A204.1 (cell line): ENCODE measurements around the gene MBTPS2.
"Not testable (repeated sequence)": the region's sequence is repeated elsewhere in the genome, so short reads cannot be mapped to it uniquely, and the experiment has no call there.

ENCODE experiments used
- FAIRE-seq: peaks from 2 replicates; lab custom pipeline; 2012; peaks lifted over from hg19 to GRCh38; lab: Jason Lieb, UNC

The MBTPS2 gene

GRCh38 chrX:21863241-21863640 is 23.8 kb downstream of the MBTPS2 start:
- no peak for FAIRE-seq

GRCh38 chrX:21865436-21865835 is 26.0 kb downstream of the MBTPS2 start:
- no peak for FAIRE-seq

- no peak for FAIRE-seq
Observed at GRCh38 chrX:21870494-21870893, 31.1 kb downstream of the MBTPS2 start.

GRCh38 chrX:21873063-21873775 is 33.8 kb downstream of the MBTPS2 start:
- no peak for FAIRE-seq

GRCh38 chrX:21874182-21874581 is 34.8 kb downstream of the MBTPS2 start:
- not testable (repeated sequence) for FAIRE-seq

- no peak for FAIRE-seq
Observed at GRCh38 chrX:21875013-21875412, 35.6 kb downstream of the MBTPS2 start.

- FAIRE-seq: no peak
Observed at GRCh38 chrX:21881881-21882574, 42.6 kb downstream of the MBTPS2 start.

- FAIRE-seq: no peak
Observed at GRCh38 chrX:21883258-21883657, 43.8 kb downstream of the MBTPS2 start.

GRCh38 chrX:21885568-21885967 is 46.2 kb downstream of the MBTPS2 start:
- no peak for FAIRE-seq

- no peak for FAIRE-seq
Observed at GRCh38 chrX:21905313-21905712, 65.9 kb downstream of the MBTPS2 start.

- FAIRE-seq: no peak
Observed at GRCh38 chrX:21905953-21906352, 66.5 kb downstream of the MBTPS2 start.

- FAIRE-seq: no peak
Observed at GRCh38 chrX:21907260-21907659, 67.8 kb downstream of the MBTPS2 start.

GRCh38 chrX:21911481-21911880 is 72.1 kb downstream of the MBTPS2 start:
- no peak for FAIRE-seq

- no peak for FAIRE-seq
Observed at GRCh38 chrX:21912220-21912619, 72.8 kb downstream of the MBTPS2 start.

GRCh38 chrX:21912989-21913388 is 73.6 kb downstream of the MBTPS2 start:
- FAIRE-seq: no peak

- no peak for FAIRE-seq
Observed at GRCh38 chrX:21926116-21926515, 86.7 kb downstream of the MBTPS2 start.

GRCh38 chrX:21926527-21927278 is 87.3 kb downstream of the MBTPS2 start:
- no peak for FAIRE-seq

- no peak for FAIRE-seq
Observed at GRCh38 chrX:21929209-21929608, 89.8 kb downstream of the MBTPS2 start.

GRCh38 chrX:21930986-21931385 is 91.6 kb downstream of the MBTPS2 start:
- FAIRE-seq: no peak

GRCh38 chrX:21932292-21933002 is 93.0 kb downstream of the MBTPS2 start:
- no peak for FAIRE-seq

GRCh38 chrX:21933077-21933476 is 93.7 kb downstream of the MBTPS2 start:
- FAIRE-seq: no peak

- no peak for FAIRE-seq
Observed at GRCh38 chrX:21934414-21934813, 95.0 kb downstream of the MBTPS2 start.
